Measurements from ENCODE around the gene NUTF2. TPM values are rescaled to one million over a fixed set of nuclear protein-coding genes. Genes with fewer than 3 reads are reported as not detected.

Gene NUTF2
- total and polyA plus RNA-seq, 9 donors, result 35.9 to 105 (median 67.8) TPM

- H3K36me3 ChIP-seq, result no peaks in the 10 kb centered on the region
- peaks cover 6% of the 10 kb centered on the region for H3K4me1 ChIP-seq (ENCODE audit: insufficient read depth)
- H3K27ac ChIP-seq, result no peak overlapping the region
- intact Hi-C loops (cut with DNase I), result no loop called here
- WGBS, 3 donors, result 77 to 86% (median 84%) methylated on average over 3 of the region's 3 CpGs
- no peak for DNase-seq
- H3K27me3 ChIP-seq, result no peaks in the 10 kb centered on the region
- TF ChIP-seq CTCF (IDR thresholded peaks at IDR 0.05), result no peak
- no peak for TF ChIP-seq POLR2A (IDR thresholded peaks at IDR 0.05)
- no peak for TF ChIP-seq EP300 (IDR thresholded peaks at IDR 0.05)
- no peak overlapping the region for H3K4me3 ChIP-seq
- H3K9me3 ChIP-seq, result no peaks in the 10 kb centered on the region
Measured at GRCh38 chr16:67888331-67888730, 41.6 kb downstream of the NUTF2 start.

DNA sequence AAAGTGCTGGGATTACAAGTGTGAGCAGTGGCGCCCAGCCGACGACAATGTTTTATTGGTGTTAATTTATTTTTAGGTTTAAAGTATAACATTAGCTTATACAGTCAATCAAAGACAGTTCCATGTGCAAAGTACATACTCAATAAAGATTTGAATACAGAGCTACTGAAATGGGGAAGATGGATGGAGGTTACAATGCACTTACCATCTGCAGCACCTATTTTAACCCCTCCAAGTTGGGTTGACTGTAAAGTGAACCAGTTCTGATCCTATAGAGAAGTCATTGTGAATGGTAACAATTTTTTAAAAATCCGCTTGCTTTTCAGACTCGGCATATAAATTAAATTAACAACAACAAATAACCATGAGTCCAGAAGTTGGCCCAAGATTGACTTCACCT is 45.6 kb downstream of the NUTF2 start:
- 23 to 43% (median 33%) methylated on average over 5 of the region's 5 CpGs for WGBS, 3 donors
- peak overlapping the region; percentile 38 for H3K4me3 ChIP-seq
- intact Hi-C loops (cut with DNase I), result no loop called here
- H3K4me1 ChIP-seq (ENCODE audit: insufficient read depth), result peaks cover 16% of the 10 kb centered on the region
- H3K36me3 ChIP-seq, result no peaks in the 10 kb centered on the region
- H3K27me3 ChIP-seq, result no peaks in the 10 kb centered on the region
- H3K9me3 ChIP-seq, result no peaks in the 10 kb centered on the region
- peak overlapping the region in 1 of 2 donors; percentile 11 for H3K27ac ChIP-seq
- DNase-seq, result no peak
- TF ChIP-seq CTCF (IDR thresholded peaks at IDR 0.05) (no peak), POLR2A (IDR thresholded peaks at IDR 0.05) (no peak), EP300 (IDR thresholded peaks at IDR 0.05) (no peak)

DNA sequence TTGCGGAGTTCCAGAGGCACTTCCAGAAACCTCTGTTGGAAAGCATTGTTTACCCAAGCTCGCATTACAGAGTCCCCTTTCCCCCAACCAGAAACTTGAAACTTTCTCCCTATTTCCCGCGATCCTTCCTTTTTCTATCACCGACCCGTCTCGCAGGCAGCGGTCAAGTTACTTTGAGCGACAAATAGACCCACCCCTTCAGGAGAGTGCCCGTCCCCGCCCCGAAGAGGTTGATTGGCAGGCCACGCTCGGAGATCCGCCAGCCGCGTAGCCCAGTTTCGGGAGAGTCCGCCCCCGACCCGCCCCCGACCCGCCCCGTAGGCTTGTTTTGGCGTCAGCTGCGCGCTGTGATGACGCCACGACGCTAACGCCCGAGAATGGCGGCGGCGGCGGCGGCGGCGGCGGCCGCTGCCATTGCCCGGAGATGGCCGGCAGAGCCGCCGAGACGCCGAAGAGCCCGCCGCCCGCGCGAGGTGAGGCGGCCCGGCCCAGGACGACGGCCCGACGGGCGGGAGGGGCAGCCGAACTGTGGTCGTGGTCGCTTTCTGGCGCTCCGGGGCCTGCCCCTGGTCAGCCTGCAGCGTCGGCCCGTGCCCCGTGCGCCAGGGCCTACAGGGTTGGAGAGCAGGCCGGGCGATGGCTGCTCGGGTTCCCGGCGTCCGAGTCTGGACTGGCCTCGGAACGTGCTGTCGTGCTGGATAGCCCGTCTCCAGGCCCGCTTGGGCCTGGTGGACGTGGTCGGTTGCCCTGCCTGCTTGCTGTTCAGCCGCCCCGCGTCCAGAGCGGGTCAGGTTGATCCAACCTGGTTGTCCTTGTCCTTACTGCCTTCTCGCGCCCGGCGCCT is 46.4 kb downstream of the NUTF2 start, which contains the start of gene PSKH1:
Gene PSKH1, plus strand, starts transcription at position 356 of the 844 bp plus-strand sequence. CDS start 15,496 bp downstream, outside the sequence.
- Histone ChIP-seq H3K4me3 (peak within 1 kb of the TSS; percentile 89), H3K9me3 (no peaks in the 10 kb centered on the region), H3K4me1 (ENCODE audit: insufficient read depth) (peaks cover 16% of the 10 kb centered on the region), H3K27me3 (no peaks in the 10 kb centered on the region), H3K27ac (peak within 1 kb of the TSS; percentile 90 to 94), H3K36me3 (no peaks in the 10 kb centered on the region)
- intact Hi-C loops (cut with DNase I), result no loop called here
- TF ChIP-seq EP300 (IDR thresholded peaks at IDR 0.05) (no peak), CTCF (IDR thresholded peaks at IDR 0.05) (peak in 2 of 3 donors; percentile 8 to 22), POLR2A (IDR thresholded peaks at IDR 0.05) (peak; percentile 83)
- peak; percentile 96 to 97 (median 97) for DNase-seq
- 0 to 1% (median 1%) methylated on average over 51 to 90 of the region's 90 CpGs for WGBS, 3 donors

- Histone ChIP-seq H3K4me3 (peak overlapping the region; percentile 89), H3K4me1 (ENCODE audit: insufficient read depth) (peaks cover 16% of the 10 kb centered on the region), H3K27me3 (no peaks in the 10 kb centered on the region), H3K36me3 (no peaks in the 10 kb centered on the region), H3K27ac (peak overlapping the region; percentile 90 to 94), H3K9me3 (no peaks in the 10 kb centered on the region)
- DNase-seq, result no peak
- TF ChIP-seq CTCF (IDR thresholded peaks at IDR 0.05) (no peak), POLR2A (IDR thresholded peaks at IDR 0.05) (no peak), EP300 (IDR thresholded peaks at IDR 0.05) (no peak)
- 8 to 14% (median 10%) methylated on average over 14 of the region's 14 CpGs for WGBS, 3 donors
- intact Hi-C loops (cut with DNase I), result no loop called here
Measured at GRCh38 chr16:67893743-67894399, 47.1 kb downstream of the NUTF2 start.
